HG03354 (cell line): ENCODE results near the gene FAM193B.
A peak's percentile ranks its signal among the peaks of the same experiment; 100 is the strongest.

Experiments used
- ATAC-seq: cut with Tn5 transposase; IDR thresholded peaks from one replicate; pipeline ENCODE4 v1.9.1; 2021; ENCODE audit warnings: mild to moderate bottlenecking; ENCODE audit not compliant: unreplicated experiment, poor library complexity, severe bottlenecking

FAM193B gene

GRCh38 chr5:177554474-177555111 lies at the start of gene FAM193B:
Gene FAM193B (minus strand): TSS chr5:177554563. CDS start chr5:177554458, 105 bp downstream.
- peak; percentile 93 for ATAC-seq

DNA sequence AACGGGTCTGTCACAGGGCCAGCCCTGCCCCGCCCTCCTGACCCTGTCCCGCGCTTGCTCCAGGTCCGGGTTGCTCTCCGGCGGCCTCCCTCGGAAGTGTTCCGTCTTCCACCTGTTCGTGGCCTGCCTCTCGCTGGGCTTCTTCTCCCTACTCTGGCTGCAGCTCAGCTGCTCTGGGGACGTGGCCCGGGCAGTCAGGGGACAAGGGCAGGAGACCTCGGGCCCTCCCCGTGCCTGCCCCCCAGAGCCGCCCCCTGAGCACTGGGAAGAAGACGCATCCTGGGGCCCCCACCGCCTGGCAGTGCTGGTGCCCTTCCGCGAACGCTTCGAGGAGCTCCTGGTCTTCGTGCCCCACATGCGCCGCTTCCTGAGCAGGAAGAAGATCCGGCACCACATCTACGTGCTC lies 49.8 kb upstream of the FAM193B start:
- no peak for ATAC-seq

DNA sequence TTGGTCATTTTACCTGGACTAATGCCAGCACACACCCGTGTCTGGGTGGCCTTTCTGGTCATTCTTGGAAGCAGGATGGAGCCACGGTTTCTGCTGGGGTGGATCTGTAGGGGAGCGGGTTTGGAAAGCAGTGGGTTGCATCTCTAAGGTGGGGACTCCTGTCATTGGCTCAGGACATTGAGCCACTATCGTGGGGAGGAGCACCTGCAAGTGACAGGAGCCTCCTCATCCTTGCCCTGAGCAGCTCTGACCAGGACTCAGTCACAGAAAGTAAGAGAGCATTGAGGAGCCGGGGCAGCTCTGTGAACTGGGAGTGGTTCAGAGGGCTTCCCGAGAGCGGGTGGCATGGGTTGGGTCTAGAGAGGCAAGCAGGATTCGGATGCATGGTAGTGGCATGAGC lies 49.3 kb upstream of the FAM193B start:
- no peak for ATAC-seq

GRCh38 chr5:177602458-177602830 lies 48.1 kb upstream of the FAM193B start:
- no peak for ATAC-seq

DNA sequence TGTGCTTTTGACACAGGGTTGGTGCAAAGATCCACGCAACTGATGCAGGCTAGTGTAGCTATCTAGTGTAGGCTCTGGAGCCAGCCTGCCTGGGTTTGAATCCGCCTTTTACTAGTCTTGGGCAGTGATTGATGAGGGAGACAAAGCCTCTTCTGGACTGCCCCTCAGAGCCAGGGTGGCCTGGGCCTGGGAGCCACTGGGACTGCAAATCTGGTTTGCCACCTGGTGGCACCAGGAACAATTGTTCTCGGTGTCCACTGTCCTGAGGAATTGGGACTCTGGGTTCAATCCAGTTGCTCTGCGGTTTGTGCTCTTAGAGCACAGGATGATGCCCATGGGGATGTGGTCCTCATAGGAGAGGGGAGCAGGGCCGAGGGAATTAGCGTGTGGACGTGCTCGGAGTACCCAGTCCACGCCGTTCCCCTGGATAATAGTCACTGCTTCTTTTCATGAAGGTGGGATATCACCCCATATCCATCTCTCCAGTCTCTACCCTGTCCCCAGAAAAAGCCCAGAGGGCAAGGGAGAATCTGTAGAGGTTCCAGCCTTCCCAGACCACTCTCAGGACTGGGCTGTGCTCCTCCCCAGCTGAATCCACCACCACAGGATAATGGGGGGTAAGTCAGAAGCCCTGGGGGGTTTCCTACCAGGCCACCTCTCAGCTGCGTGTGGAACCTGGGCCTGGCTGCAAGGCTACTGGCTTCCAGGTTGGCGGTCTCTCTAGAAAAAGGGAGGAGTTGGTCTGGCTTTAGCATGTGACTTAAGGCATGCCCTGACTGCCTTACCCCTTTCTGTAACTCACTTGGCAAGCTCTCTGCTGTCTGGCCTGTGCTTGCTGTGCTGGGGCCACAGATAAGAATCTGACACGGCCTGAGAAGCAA lies 47.5 kb upstream of the FAM193B start:
- no peak for ATAC-seq

DNA sequence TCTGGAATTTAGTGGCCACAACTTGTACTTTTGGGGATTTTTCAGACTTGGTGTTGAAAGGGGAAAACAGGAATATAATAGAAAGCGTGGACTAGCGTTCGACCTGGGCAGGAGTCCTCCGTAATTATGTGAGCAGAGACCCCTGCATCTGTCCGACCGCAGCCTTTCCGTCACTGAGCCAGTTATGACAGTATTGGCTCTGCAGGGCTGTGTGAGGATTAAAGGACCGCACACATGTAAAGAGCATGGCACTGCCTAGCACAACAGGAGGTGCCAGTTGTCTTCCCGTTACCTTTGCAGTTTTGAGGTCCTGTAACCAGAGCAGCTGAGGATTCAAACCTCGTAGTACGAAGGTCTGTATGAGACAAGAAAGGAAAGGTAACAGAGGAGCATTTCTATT lies 46.8 kb upstream of the FAM193B start:
- no peak for ATAC-seq

DNA sequence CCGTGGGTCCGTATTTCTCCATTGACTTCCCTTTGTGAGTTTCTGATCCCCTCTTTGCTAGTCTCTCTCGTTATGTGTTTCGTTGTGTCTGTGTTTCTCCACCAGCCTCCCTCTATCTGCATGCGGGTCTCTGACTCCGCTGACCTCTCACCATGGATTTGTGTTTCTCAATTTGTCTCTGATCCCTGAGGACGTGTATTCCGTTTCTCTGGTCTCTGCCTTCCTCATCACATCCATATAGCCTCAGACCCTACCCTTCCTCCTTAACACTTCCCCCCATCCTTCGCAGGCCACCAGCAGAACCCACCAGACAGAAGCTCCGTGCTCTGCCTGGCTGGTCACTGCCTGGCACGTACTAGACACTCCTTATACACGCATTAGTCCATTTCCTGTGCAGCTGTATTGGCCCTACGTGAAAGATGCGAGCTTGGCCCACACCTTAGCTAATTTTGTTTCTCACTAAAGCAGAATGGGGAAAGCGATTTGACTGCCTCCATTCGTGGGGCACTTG lies 46.2 kb upstream of the FAM193B start:
- ATAC-seq: peak; percentile 8

- peak; percentile 87 for ATAC-seq
Observed at GRCh38 chr5:177599731-177600507, 45.6 kb upstream of the FAM193B start, which contains the start of gene B4GALT7. Gene B4GALT7 (plus strand): TSS chr5:177600132. CDS start chr5:177600211, 79 bp downstream.

- ATAC-seq: no peak
Observed at GRCh38 chr5:177598477-177598876, 44.1 kb upstream of the FAM193B start.

- ATAC-seq: no peak
Observed at GRCh38 chr5:177596775-177597238, 42.4 kb upstream of the FAM193B start.

DNA sequence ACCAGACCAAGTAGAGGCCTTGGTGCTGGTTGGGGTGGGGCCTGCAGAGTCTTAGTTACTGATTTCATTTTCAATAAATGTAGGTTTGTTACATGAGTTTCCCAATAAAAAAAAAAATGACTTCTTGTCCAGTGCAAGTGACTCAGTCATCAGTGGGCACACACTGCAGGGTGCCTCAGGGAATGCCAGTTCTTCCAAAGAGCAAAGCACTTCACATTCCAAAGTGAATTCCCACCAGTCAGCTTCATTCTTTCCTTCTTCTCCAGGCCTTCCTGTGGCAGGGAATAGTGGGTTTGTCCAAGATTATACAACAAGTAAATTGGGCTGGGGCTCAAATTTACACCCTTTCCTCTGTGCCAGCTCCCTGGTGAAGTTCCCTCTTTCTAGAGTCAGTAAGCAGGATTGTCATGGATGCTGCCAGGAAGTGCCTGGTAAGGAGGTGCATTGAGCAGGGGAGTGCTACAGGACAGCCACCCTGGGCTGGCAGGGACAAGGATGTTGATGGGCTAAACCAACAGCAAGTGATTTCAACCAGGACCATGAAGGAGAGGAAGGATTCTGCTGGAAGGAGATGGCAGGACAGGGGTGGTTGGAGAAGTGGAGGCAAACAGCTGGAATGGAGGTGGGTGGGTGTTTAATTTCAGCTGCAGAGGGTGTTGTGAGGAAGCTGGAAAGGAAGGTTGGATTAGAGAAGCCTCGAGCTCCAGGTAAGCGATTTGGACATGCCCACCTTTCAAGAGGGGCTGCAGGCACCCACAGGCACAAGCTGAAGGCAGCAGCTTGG lies 41.8 kb upstream of the FAM193B start:
- no peak for ATAC-seq

GRCh38 chr5:177595026-177595585 lies 40.7 kb upstream of the FAM193B start:
- ATAC-seq: no peak

GRCh38 chr5:177594071-177594470 lies 39.7 kb upstream of the FAM193B start:
- no peak for ATAC-seq

- no peak for ATAC-seq
Observed at GRCh38 chr5:177593511-177593910, 39.1 kb upstream of the FAM193B start.

DNA sequence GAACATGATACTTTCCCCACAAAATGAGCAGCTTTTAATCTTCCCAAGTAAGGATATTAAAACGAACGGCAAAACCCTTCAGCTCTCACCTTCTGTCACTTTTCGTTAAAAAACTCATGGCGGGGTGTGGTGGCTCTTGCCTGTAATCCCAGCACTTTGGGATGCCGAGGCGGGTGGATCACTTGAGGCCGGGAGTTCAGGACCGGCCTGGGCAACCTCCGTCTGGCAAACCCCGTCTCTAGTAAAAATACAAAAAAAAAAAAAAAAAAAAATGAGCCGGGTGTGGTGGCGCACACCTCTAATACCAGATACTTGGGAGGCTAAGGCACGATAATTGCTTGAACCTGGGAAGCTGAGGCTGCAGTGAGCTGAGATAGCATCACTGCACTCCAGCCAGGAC lies 38.5 kb upstream of the FAM193B start:
- no peak for ATAC-seq

DNA sequence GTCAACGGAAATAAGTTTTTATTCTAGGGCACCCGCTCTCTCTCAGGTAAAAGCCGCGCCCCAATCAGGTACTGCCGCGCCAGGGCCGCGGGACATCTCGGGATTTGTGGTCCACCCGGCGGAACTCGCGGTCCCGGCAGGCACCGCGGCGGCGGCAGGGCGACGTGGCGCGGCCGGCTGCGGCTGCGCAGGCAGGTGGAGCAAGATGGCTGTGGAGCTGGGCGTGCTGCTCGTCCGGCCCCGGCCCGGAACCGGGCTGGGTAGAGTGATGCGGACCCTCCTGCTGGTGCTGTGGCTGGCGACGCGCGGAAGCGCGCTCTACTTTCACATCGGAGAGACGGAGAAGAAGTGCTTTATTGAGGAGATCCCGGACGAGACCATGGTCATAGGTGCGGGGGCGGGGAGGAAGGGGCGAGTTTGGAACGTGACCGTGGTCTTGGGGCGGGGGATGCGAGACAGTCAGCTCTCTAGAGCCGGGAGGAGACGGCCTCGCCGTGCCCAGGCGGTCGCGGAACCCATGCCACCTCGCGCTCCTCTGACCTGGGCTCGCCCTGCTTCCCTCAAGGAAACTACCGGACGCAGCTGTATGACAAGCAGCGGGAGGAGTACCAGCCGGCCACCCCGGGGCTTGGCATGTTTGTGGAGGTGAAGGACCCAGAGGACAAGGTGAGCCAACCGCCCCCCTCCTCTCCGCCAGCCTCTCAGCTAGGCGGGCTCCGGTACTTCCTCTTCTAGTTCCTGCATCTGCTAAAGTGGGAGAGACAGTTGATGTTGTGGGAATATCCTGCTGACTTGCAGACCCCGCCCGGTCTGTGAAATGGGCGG lies 37.9 kb upstream of the FAM193B start, which contains the start of gene TMED9:
Gene TMED9 (plus strand): TSS at position 194 of the 825 bp plus-strand sequence. CDS start 12 bp downstream, at position 206.
- ATAC-seq: peak; percentile 97

GRCh38 chr5:177591690-177592009 lies 37.3 kb upstream of the FAM193B start:
- no peak for ATAC-seq

DNA sequence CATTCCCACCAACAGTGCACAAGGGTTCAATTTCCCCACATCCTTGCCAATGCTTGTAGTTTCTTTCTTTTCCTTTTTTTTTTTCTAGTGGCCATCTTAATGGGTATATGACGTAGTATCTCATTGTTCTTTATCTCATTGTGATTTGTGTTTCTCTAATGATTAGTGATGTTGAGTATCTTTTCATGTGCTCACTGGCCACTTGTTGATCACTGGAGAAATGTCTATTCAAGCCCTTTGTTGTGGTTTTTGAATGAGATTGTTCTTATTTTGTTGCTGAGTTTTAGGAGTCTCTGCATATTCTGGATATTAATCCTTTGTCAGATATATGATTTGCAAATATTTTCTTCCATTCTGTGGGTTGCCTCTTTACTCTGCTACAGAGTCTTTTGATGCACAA lies 36.0 kb upstream of the FAM193B start:
- ATAC-seq: no peak
